HepG2 (cell line): ENCODE data around the gene CGREF1. TPM values are rescaled to one million over a fixed set of nuclear protein-coding genes. Genes with fewer than 3 reads are reported as not detected.

Source experiments
- EED ChIP-seq: sonication (generic); formaldehyde crosslinking; IDR thresholded peaks from 2 replicates; pipeline ENCODE4 v1.5.0; 2020; ENCODE audit warnings: mild to moderate bottlenecking, missing genetic modification reagents
- EZH2 ChIP-seq: conservative IDR thresholded peaks from 2 replicates; pipeline ENCODE4 v1.6.1; 2012; ENCODE audit warnings: mild to moderate bottlenecking, low read depth, low read length, moderate library complexity
- HDAC2 ChIP-seq: sonication (generic); formaldehyde crosslinking; IDR thresholded peaks from 2 replicates; pipeline ENCODE4 v1.4.0; 2020; ENCODE audit warnings: missing genetic modification reagents
- JUND ChIP-seq: sonication (generic); formaldehyde crosslinking; IDR thresholded peaks from 2 replicates; pipeline ENCODE4 v1.8.0; 2022; ENCODE audit warnings: mild to moderate bottlenecking, missing genetic modification reagents
- MAZ ChIP-seq, 2 experiments: sonication (generic) in 1 of 2; formaldehyde crosslinking in 1 of 2; IDR thresholded peaks; 2 replicates each; pipeline versions ENCODE4 v1.5.0 to v1.6.1; 2012 to 2020; ENCODE audit warnings: low read depth in 2 of 2, mild to moderate bottlenecking in 2 of 2, borderline replicate concordance in 1 of 2, improper control_type of control experiment in 1 of 2, low read length in 1 of 2, missing genetic modification reagents in 1 of 2, moderate library complexity in 1 of 2
- MED1 ChIP-seq: sonication (generic); formaldehyde crosslinking; IDR thresholded peaks from 2 replicates; pipeline ENCODE4 v1.4.0; 2020; ENCODE audit warnings: missing genetic modification reagents
- NONO ChIP-seq, 2 experiments: fragments of 450-650 bp in 1 of 2; sonication (generic) in 1 of 2; formaldehyde crosslinking in 1 of 2; IDR thresholded peaks in 1 of 2; conservative IDR thresholded peaks in 1 of 2; 2 replicates each; pipeline versions ENCODE4 v1.6.1 to v1.8.0; 2017 to 2022; ENCODE audit warnings: mild to moderate bottlenecking in 1 of 2, missing genetic modification reagents in 1 of 2, moderate library complexity in 1 of 2
- SIX1 ChIP-seq: sonication (generic); formaldehyde crosslinking; IDR thresholded peaks from 2 replicates; pipeline ENCODE4 v1.4.0; 2020; ENCODE audit warnings: missing genetic modification reagents, borderline replicate concordance
- TBX2 ChIP-seq: sonication (generic); formaldehyde crosslinking; IDR thresholded peaks from 2 replicates; pipeline ENCODE4 v1.5.0; 2020; ENCODE audit warnings: missing genetic modification reagents, mild to moderate bottlenecking, borderline replicate concordance
- ZBTB7B ChIP-seq: sonication (generic); formaldehyde crosslinking; IDR thresholded peaks from 2 replicates; pipeline ENCODE4 v1.4.0; 2020; ENCODE audit warnings: missing genetic modification reagents
- ZNF160 ChIP-seq: sonication (generic); formaldehyde crosslinking; IDR thresholded peaks from 2 replicates; pipeline ENCODE4 v1.8.0; 2022; ENCODE audit warnings: mild to moderate bottlenecking, inconsistent platforms, missing genetic modification reagents
- ZNF225 ChIP-seq: sonication (generic); formaldehyde crosslinking; IDR thresholded peaks from 2 replicates; pipeline ENCODE4 v1.4.0; 2020; ENCODE audit warnings: mild to moderate bottlenecking, missing genetic modification reagents
- ZNF350 ChIP-seq: sonication (generic); formaldehyde crosslinking; IDR thresholded peaks from 2 replicates; pipeline ENCODE4 v1.4.0; 2020; ENCODE audit warnings: mild to moderate bottlenecking, low read depth, missing genetic modification reagents, borderline replicate concordance
- ZNF570 ChIP-seq: sonication (generic); formaldehyde crosslinking; IDR thresholded peaks from 2 replicates; pipeline ENCODE4 v1.4.0; 2020; ENCODE audit warnings: mild to moderate bottlenecking, missing genetic modification reagents, borderline replicate concordance
- ZNF619 ChIP-seq: sonication (generic); formaldehyde crosslinking; IDR thresholded peaks from 2 replicates; pipeline ENCODE4 v1.4.0; 2020; ENCODE audit warnings: mild to moderate bottlenecking, missing genetic modification reagents
- polyA plus RNA-seq, 8 experiments: library from polyadenylated mRNA; depleted of rRNA in 3 of 8; stranded (reverse) in 7 of 8; unstranded in 1 of 8; fragments of >200 nt; fragmentation: Illumina TruSeq in 4 of 8; extraction: Trizol in 4 of 8; gene quantifications; 2 replicates each; pipeline versions ENCODE4 v1.2.1 to v1.2.3, GENCODE V29; 2011 to 2016; ENCODE audit warnings: low read depth in 4 of 8, missing spikeins in 1 of 8, mixed read lengths in 1 of 8; ENCODE audit not compliant: insufficient read depth in 1 of 8
- total RNA-seq, 5 experiments: library from RNA; depleted of rRNA; stranded (reverse); fragments of >200 nt; fragmentation: Illumina TruSeq; extraction: Trizol; gene quantifications; 2 replicates each; pipeline ENCODE4 v1.2.3, GENCODE V29; 2016; ENCODE audit warnings: low read depth in 1 of 5
- TF ChIP-seq, protein P1 (sequence below): sonication (generic); formaldehyde crosslinking; IDR thresholded peaks from 2 replicates; pipeline ENCODE4 v1.5.1; 2020; ENCODE audit warnings: mild to moderate bottlenecking, moderate library complexity, missing genetic modification reagents
- TF ChIP-seq, protein P2 (sequence below): sonication (generic); formaldehyde crosslinking; IDR thresholded peaks from 2 replicates; pipeline ENCODE4 v1.4.0; 2020; ENCODE audit warnings: missing genetic modification reagents, low read depth, mild to moderate bottlenecking, borderline replicate concordance
- TF ChIP-seq, protein P3 (sequence below): sonication (generic); formaldehyde crosslinking; conservative IDR thresholded peaks from 2 replicates; pipeline ENCODE4 v1.8.0; 2022; ENCODE audit warnings: mild to moderate bottlenecking, moderate library complexity, missing genetic modification reagents
- TF ChIP-seq, protein P4 (sequence below): sonication (generic); formaldehyde crosslinking; IDR thresholded peaks from 2 replicates; pipeline ENCODE4 v1.5.0; 2020; ENCODE audit warnings: mild to moderate bottlenecking, missing genetic modification reagents

CGREF1 gene
- total and polyA plus RNA-seq, 2 of the 13 experiments (the other 11 are each of a cell fraction or from before 2014, with no cell fraction given): 13.9 to 23.4 TPM

DNA sequence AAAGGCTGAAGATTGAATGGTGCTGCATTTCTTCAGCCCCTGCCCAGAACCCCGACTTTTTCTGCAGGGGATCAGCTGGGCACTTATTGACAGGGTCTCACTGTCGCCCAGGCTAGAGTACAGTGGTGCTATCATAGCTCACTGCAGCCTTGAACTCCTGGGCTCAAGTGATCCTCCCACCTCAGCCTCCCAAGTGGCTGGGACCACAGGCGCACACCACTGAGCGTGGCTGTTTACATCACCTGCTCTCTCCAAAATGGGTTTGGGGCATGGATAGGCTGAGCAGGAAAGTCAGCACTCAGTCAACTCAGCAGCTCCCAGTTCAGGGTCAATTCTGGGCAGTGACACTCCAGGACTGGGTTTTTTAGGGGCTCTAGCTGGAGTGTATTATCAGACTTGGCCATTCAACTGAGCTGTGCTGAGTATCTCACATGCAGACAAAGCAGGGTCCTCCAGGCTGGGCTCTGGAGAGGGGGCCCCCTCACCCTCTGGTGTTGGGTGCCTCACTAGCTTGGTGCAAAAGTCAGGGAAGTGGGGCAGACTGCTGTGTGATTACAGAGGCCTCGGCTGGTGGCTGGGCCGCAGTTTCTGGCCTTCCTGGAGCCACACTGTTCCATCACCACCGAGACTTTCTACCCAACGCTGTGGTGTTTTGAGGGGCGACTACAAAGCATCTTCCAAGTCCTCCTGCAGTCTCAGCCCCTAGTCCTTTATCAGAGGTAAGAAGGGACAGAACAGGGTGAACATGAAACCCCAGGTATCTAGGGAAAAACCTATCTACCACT lies 9.1 kb upstream of the CGREF1 start (continued):
- TF ChIP-seq HDAC2 (CRISPR knock-in tag) (no peak), MAZ (IDR thresholded peaks at IDR 0.05; ENCODE audit: borderline replicate concordance, low read depth, low read length) (no peak), MAZ (CRISPR knock-in tag; IDR thresholded peaks at IDR 0.05; ENCODE audit: low read depth) (peak; percentile 34; the same call in 1 of the 2 replicates), ZNF570 (CRISPR knock-in tag) (no peak), SIX1 (CRISPR knock-in tag) (no peak), EZH2 (no peak), MED1 (0 out of 2 replicates have a peak, but pooled peaks have one; percentile 11), JUND (CRISPR knock-in tag) (0 out of 2 replicates have a peak, but pooled peaks have one; percentile 27), ZNF619 (CRISPR knock-in tag) (peak; percentile 33; the same call in 1 of the 2 replicates), TBX2 (CRISPR knock-in tag) (peak; percentile 15; the same call in 1 of the 2 replicates), NONO (IDR thresholded peaks at IDR 0.05) (no peak), NONO (CRISPR knock-in tag; conservative IDR thresholded peaks at IDR 0.05) (0 out of 2 replicates have a peak, but pooled peaks have one; percentile 1), ZNF160 (CRISPR knock-in tag) (no peak), ZNF225 (CRISPR knock-in tag) (no peak), ZNF350 (CRISPR knock-in tag) (peak; percentile 25; the same call in 1 of the 2 replicates), EED (peak; percentile 69; the same call in 1 of the 2 replicates), ZBTB7B (CRISPR knock-in tag) (no peak)
- TF ChIP-seq, protein P1, sequence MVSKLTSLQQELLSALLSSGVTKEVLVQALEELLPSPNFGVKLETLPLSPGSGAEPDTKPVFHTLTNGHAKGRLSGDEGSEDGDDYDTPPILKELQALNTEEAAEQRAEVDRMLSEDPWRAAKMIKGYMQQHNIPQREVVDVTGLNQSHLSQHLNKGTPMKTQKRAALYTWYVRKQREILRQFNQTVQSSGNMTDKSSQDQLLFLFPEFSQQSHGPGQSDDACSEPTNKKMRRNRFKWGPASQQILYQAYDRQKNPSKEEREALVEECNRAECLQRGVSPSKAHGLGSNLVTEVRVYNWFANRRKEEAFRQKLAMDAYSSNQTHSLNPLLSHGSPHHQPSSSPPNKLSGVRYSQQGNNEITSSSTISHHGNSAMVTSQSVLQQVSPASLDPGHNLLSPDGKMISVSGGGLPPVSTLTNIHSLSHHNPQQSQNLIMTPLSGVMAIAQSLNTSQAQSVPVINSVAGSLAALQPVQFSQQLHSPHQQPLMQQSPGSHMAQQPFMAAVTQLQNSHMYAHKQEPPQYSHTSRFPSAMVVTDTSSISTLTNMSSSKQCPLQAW (CRISPR knock-in tag): peak; percentile 9; the same call in 1 of the 2 replicates
- TF ChIP-seq, protein P2, sequence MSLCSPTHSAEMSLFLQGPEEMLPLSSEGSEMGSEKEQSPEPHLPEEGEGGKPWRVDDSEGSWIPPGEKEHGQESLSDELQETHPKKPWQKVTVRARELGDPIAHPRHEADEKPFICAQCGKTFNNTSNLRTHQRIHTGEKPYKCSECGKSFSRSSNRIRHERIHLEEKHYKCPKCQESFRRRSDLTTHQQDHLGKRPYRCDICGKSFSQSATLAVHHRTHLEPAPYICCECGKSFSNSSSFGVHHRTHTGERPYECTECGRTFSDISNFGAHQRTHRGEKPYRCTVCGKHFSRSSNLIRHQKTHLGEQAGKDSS (CRISPR knock-in tag): 0 out of 2 replicates have a peak, but pooled peaks have one; percentile 19
- TF ChIP-seq, protein P3, sequence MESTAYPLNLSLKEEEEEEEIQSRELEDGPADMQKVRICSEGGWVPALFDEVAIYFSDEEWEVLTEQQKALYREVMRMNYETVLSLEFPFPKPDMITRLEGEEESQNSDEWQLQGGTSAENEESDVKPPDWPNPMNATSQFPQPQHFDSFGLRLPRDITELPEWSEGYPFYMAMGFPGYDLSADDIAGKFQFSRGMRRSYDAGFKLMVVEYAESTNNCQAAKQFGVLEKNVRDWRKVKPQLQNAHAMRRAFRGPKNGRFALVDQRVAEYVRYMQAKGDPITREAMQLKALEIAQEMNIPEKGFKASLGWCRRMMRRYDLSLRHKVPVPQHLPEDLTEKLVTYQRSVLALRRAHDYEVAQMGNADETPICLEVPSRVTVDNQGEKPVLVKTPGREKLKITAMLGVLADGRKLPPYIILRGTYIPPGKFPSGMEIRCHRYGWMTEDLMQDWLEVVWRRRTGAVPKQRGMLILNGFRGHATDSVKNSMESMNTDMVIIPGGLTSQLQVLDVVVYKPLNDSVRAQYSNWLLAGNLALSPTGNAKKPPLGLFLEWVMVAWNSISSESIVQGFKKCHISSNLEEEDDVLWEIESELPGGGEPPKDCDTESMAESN: no peak
- TF ChIP-seq, protein P4, sequence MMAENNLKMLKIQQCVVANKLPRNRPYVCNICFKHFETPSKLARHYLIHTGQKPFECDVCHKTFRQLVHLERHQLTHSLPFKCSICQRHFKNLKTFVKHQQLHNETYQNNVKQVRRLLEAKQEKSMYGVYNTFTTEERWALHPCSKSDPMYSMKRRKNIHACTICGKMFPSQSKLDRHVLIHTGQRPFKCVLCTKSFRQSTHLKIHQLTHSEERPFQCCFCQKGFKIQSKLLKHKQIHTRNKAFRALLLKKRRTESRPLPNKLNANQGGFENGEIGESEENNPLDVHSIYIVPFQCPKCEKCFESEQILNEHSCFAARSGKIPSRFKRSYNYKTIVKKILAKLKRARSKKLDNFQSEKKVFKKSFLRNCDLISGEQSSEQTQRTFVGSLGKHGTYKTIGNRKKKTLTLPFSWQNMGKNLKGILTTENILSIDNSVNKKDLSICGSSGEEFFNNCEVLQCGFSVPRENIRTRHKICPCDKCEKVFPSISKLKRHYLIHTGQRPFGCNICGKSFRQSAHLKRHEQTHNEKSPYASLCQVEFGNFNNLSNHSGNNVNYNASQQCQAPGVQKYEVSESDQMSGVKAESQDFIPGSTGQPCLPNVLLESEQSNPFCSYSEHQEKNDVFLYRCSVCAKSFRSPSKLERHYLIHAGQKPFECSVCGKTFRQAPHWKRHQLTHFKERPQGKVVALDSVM (CRISPR knock-in tag): peak; percentile 76
